Mucosa of rectum (tissue), 2 donors: Measurements from ENCODE around the gene WDSUB1.

Experiments used
- H3K27ac ChIP-seq, 2 donors: one replicate each; pipeline ENCODE4 v1.7.0; 2013; ENCODE audit warnings: inconsistent platforms in 2 of 2, low read depth in 2 of 2, low read length in 2 of 2
- H3K27me3 ChIP-seq, 2 donors: one replicate each; pipeline ENCODE4 v1.7.0; 2013; ENCODE audit warnings: low read length in 2 of 2; ENCODE audit not compliant: control insufficient read depth in 2 of 2, insufficient read depth in 2 of 2
- H3K36me3 ChIP-seq, 2 donors: one replicate each; pipeline ENCODE4 v1.7.0; 2013; ENCODE audit warnings: low read length in 2 of 2; ENCODE audit not compliant: control insufficient read depth in 2 of 2, insufficient read depth in 2 of 2
- H3K4me1 ChIP-seq, 2 donors: one replicate each; pipeline ENCODE4 v1.7.0; 2013; ENCODE audit warnings: low read length in 2 of 2, mild to moderate bottlenecking in 1 of 2; ENCODE audit not compliant: control insufficient read depth in 2 of 2, insufficient read depth in 2 of 2
- H3K4me3 ChIP-seq, 2 donors: one replicate each; pipeline ENCODE4 v1.7.0; 2013; ENCODE audit warnings: low read length in 2 of 2
- H3K9ac ChIP-seq, 2 donors: one replicate each; pipeline ENCODE4 v1.7.0; 2013; ENCODE audit warnings: low read length in 2 of 2, low read depth in 1 of 2, mild to moderate bottlenecking in 1 of 2
- H3K9me3 ChIP-seq, 2 donors: one replicate each; pipeline ENCODE4 v1.7.0; 2013; ENCODE audit warnings: low read length in 2 of 2; ENCODE audit not compliant: control insufficient read depth in 2 of 2
- donor health status: healthy.
- donor health status: Normal muscosa, but diverticular disease.

WDSUB1 gene

GRCh38 chr2:159225025-159226016, 61.2 kb downstream of the WDSUB1 start:
- Histone ChIP-seq H3K36me3 (peaks cover 41 to 52% of the 10 kb centered on the region in 2 donors), H3K9me3 (no peaks in the 10 kb centered on the region), H3K4me1 (no peaks in the 10 kb centered on the region), H3K27ac (no peak overlapping the region), H3K4me3 (no peak overlapping the region), H3K27me3 (no peaks in the 10 kb centered on the region), H3K9ac (no peak overlapping the region)

DNA sequence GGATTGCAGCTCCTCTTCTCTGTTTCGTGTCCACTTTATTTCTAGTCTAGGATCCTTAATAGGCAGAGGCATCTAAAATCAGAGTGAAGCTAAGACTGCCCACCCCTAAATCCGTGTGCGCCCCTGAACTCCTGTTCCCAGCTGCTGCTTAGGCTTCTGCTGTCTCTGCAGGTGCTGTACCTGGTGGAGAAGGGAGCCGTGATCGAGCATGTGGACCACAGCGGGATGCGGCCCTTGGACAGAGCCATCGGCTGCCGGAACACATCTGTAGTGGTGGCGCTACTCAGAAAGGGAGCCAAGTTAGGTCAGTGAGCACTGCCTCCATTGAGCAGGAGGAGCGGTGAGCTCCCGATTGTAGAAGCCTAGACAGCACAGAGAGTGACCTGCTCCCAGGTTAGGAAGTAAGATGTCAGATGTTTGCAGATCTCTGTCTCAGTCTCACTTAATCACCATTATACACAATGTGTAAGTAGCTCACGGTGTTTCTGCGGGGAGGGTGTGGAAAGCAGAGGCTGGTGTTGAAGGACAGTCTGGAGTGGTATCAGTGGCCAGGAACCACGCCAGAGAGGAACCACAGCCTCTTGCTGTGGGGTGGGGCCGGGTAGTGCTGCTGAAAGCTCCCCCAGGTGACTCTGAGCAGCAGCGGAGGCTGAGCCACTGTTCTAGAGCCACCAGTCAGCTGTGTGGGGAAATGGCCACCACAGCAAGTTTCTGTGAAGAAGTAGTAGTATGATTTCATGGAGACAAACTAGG, 62.3 kb downstream of the WDSUB1 start:
- peaks cover 41 to 47% of the 10 kb centered on the region in 2 donors for H3K36me3 ChIP-seq
- H3K4me1 ChIP-seq = no peaks in the 10 kb centered on the region
- no peak overlapping the region for H3K9ac ChIP-seq
- no peak overlapping the region for H3K27ac ChIP-seq
- no peaks in the 10 kb centered on the region for H3K9me3 ChIP-seq
- no peaks in the 10 kb centered on the region for H3K27me3 ChIP-seq
- no peak overlapping the region for H3K4me3 ChIP-seq

DNA sequence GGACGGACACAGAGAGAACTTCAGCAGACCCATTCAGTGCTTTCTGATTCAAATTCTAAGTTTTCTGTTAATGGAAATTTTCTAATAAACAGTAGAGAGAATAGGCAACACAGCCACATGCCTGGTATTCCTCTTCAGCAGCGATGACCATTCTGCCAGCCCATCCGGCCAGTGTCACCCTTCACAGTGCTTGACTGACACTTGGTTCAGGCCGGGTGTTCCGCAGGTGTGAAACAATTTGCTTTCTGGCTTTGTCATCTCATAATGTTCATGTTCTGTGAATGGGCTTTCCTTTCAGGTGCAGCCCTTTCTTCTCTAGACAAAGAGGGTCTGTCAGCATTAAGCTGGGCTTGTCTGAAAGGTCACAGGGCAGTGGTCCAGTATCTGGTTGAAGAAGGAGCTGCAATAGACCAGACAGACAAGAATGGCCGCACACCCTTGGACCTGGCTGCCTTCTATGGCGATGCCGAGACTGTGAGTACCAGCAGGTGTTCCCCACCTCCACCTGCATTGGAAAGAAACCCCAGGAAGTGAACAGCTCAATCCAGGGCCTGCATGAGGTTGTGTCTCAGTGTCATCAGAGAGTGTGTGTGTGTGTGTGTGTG, 67.0 kb downstream of the WDSUB1 start:
- Histone ChIP-seq H3K9me3 (no peaks in the 10 kb centered on the region), H3K27me3 (no peaks in the 10 kb centered on the region), H3K36me3 (peaks cover 45 to 65% of the 10 kb centered on the region in 2 donors), H3K9ac (no peak overlapping the region), H3K27ac (no peak overlapping the region), H3K4me1 (no peaks in the 10 kb centered on the region), H3K4me3 (no peak overlapping the region)

DNA sequence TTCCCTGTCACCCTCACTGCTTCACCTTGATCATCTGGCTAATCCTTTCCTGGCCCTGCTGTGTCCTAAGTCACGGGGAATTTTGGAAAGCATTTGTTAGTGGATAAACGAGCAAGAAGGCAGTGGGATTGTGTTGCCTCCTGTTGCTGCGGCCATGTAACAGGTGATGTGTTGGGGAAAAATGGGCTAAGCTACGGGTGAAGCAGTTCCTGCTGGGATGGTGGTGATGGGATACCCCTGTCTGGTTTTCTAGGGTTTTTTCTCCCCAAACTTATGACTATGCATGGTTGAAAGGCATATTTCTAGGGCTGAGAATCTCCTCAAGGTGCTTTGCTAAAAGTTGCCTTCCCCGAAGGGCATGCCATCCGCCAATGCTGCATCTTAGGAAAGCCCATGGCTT, 68.1 kb downstream of the WDSUB1 start:
- Histone ChIP-seq H3K9me3 (no peaks in the 10 kb centered on the region), H3K36me3 (peaks cover 36 to 54% of the 10 kb centered on the region in 2 donors), H3K27ac (no peak overlapping the region), H3K9ac (no peak overlapping the region), H3K4me3 (no peak overlapping the region), H3K4me1 (no peaks in the 10 kb centered on the region), H3K27me3 (no peaks in the 10 kb centered on the region)

- H3K4me3 ChIP-seq = no peak overlapping the region
- no peaks in the 10 kb centered on the region for H3K4me1 ChIP-seq
- H3K9me3 ChIP-seq = no peaks in the 10 kb centered on the region
- H3K27me3 ChIP-seq = no peaks in the 10 kb centered on the region
- H3K27ac ChIP-seq = no peak overlapping the region
- H3K9ac ChIP-seq = no peak overlapping the region
- H3K36me3 ChIP-seq = peaks cover 36 to 54% of the 10 kb centered on the region in 2 donors
Measured at GRCh38 chr2:159217676-159218075, 68.8 kb downstream of the WDSUB1 start.

- Histone ChIP-seq H3K36me3 (peaks cover 39 to 47% of the 10 kb centered on the region in 2 donors), H3K9ac (no peak overlapping the region), H3K4me1 (no peaks in the 10 kb centered on the region), H3K27me3 (no peaks in the 10 kb centered on the region), H3K9me3 (no peaks in the 10 kb centered on the region), H3K4me3 (no peak overlapping the region), H3K27ac (no peak overlapping the region)
Measured at GRCh38 chr2:159215116-159215515, 71.4 kb downstream of the WDSUB1 start.

DNA sequence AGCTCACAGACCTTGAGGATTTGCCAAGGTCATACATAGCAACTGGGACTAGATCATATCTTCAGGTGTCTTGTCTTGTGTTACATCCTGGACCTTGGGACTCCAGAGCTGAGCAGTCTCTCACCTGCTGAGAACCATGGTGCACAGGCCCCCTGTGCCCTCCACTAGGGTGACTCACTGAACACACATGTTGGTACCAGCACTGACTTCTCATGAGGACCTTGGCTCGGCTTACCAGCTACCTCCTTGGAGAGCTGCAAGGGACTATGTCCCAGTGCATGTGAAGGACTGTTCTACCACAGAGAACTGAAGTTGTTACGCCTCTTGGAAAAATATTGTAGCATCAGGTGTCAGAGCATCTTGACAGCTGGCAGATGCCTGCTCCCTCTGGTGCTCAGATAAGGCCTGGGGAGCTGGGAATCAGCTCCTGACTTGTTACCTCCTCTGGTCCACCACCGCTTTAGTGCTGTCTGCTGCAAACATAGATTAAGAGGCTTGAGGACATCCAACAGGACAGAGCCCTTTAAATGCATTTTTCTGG, 72.1 kb downstream of the WDSUB1 start:
- Histone ChIP-seq H3K27ac (no peak overlapping the region), H3K9ac (no peak overlapping the region), H3K27me3 (no peaks in the 10 kb centered on the region), H3K36me3 (peaks cover 32 to 42% of the 10 kb centered on the region in 2 donors), H3K9me3 (no peaks in the 10 kb centered on the region), H3K4me1 (peaks cover 0 to under 1% of the 10 kb centered on the region in 2 donors), H3K4me3 (no peak overlapping the region)

DNA sequence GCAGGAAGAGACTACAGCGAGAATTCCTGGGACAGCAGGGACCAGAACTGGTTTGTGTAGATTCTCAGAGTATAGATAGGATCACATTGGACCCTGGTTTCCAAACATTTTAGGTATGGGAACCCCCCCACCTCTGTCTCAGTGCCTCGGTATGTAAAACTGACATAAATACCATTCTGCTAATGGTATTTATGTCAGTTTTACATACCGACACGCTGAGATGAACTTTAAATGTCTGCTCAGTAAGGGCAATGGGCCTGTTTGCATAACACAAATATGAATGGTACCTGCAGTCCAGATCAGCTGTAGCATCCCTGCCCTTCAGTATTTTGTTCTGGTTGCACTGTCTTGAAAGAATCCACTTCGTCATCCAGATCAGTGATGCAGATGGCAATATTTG, 73.2 kb downstream of the WDSUB1 start:
- H3K27ac ChIP-seq = no peak overlapping the region
- peaks cover 31 to 34% of the 10 kb centered on the region in 2 donors for H3K36me3 ChIP-seq
- H3K9ac ChIP-seq = no peak overlapping the region
- H3K27me3 ChIP-seq = no peaks in the 10 kb centered on the region
- no peak overlapping the region for H3K4me3 ChIP-seq
- H3K9me3 ChIP-seq = no peaks in the 10 kb centered on the region
- H3K4me1 ChIP-seq = peaks cover 0 to 3% of the 10 kb centered on the region in 2 donors

GRCh38 chr2:159211447-159212396, 74.8 kb downstream of the WDSUB1 start:
- H3K36me3 ChIP-seq = peaks cover 19 to 25% of the 10 kb centered on the region in 2 donors
- H3K27ac ChIP-seq = no peak overlapping the region
- no peak overlapping the region for H3K4me3 ChIP-seq
- no peaks in the 10 kb centered on the region for H3K27me3 ChIP-seq
- H3K9ac ChIP-seq = no peak overlapping the region
- peaks cover 0 to 3% of the 10 kb centered on the region in 2 donors for H3K4me1 ChIP-seq
- H3K9me3 ChIP-seq = no peaks in the 10 kb centered on the region
